ENCODE data around the gene ZNF513.

Gene ZNF513

GRCh38 chr2:27376866-27377617 is 3.5 kb downstream of the ZNF513 start:
- no peak overlapping the region for H3K4me3 Mint-ChIP-seq
- no peaks in the 10 kb centered on the region for H3K27me3 Mint-ChIP-seq (ENCODE audit: low read depth)
- no peak overlapping the region for H3K27ac Mint-ChIP-seq
- no peaks in the 10 kb centered on the region for H3K9me3 Mint-ChIP-seq
- DNase-seq (ENCODE audit: low spot score), result no peak
- H3K36me3 Mint-ChIP-seq (ENCODE audit: low read depth), result peaks cover 57% of the 10 kb centered on the region
- peaks cover 27% of the 10 kb centered on the region for H3K4me1 Mint-ChIP-seq (ENCODE audit: low read depth)

- Mint-ChIP-seq H3K27me3 (ENCODE audit: low read depth) (no peaks in the 10 kb centered on the region), H3K4me1 (ENCODE audit: low read depth) (peaks cover 31% of the 10 kb centered on the region), H3K4me3 (no peak overlapping the region), H3K27ac (no peak overlapping the region), H3K9me3 (no peaks in the 10 kb centered on the region), H3K36me3 (ENCODE audit: low read depth) (peaks cover 58% of the 10 kb centered on the region)
- no peak for DNase-seq (ENCODE audit: low spot score)
These were observed 4.2 kb downstream of the ZNF513 start for GRCh38 chr2:27376151-27376865.

GRCh38 chr2:27375513-27376099 is 4.9 kb downstream of the ZNF513 start:
- Mint-ChIP-seq H3K9me3 (no peaks in the 10 kb centered on the region), H3K4me3 (no peak overlapping the region), H3K27me3 (ENCODE audit: low read depth) (no peaks in the 10 kb centered on the region), H3K36me3 (ENCODE audit: low read depth) (peaks cover 56% of the 10 kb centered on the region), H3K27ac (no peak overlapping the region), H3K4me1 (ENCODE audit: low read depth) (peaks cover 27% of the 10 kb centered on the region)
- no peak for DNase-seq (ENCODE audit: low spot score)

GRCh38 chr2:27373567-27373966 is 7.0 kb downstream of the ZNF513 start:
- H3K27me3 Mint-ChIP-seq (ENCODE audit: low read depth), result no peaks in the 10 kb centered on the region

GRCh38 chr2:27372937-27373336 is 7.6 kb downstream of the ZNF513 start:
- H3K36me3 Mint-ChIP-seq (ENCODE audit: low read depth), result peaks cover 56% of the 10 kb centered on the region
- no peaks in the 10 kb centered on the region for H3K27me3 Mint-ChIP-seq (ENCODE audit: low read depth)
- peak overlapping the region; percentile 88 for H3K4me3 Mint-ChIP-seq
- peaks cover 26% of the 10 kb centered on the region for H3K4me1 Mint-ChIP-seq (ENCODE audit: low read depth)
- H3K27ac Mint-ChIP-seq, result peak overlapping the region; percentile 72
- no peaks in the 10 kb centered on the region for H3K9me3 Mint-ChIP-seq
- no peak for DNase-seq (ENCODE audit: low spot score)

More at GRCh38 chr2:27373567-27373966, 7.0 kb downstream of the ZNF513 start:
- no peak overlapping the region for H3K27ac Mint-ChIP-seq
- H3K4me3 Mint-ChIP-seq, result no peak overlapping the region
- H3K9me3 Mint-ChIP-seq, result no peaks in the 10 kb centered on the region
- no peak for DNase-seq (ENCODE audit: low spot score)
- H3K4me1 Mint-ChIP-seq (ENCODE audit: low read depth), result peaks cover 23% of the 10 kb centered on the region
- peaks cover 52% of the 10 kb centered on the region for H3K36me3 Mint-ChIP-seq (ENCODE audit: low read depth)

- peak; percentile 44 for DNase-seq (ENCODE audit: low spot score)
- Mint-ChIP-seq H3K36me3 (ENCODE audit: low read depth) (peaks cover 61% of the 10 kb centered on the region), H3K27me3 (ENCODE audit: low read depth) (no peaks in the 10 kb centered on the region), H3K27ac (peak overlapping the region; percentile 93), H3K4me3 (peak overlapping the region; percentile 88), H3K4me1 (ENCODE audit: low read depth) (peaks cover 24% of the 10 kb centered on the region), H3K9me3 (no peaks in the 10 kb centered on the region)
These were observed 9.5 kb downstream of the ZNF513 start for GRCh38 chr2:27370816-27371620.

GRCh38 chr2:27370026-27370815 is 10.3 kb downstream of the ZNF513 start, which contains the start of the genes EIF2B4 and SNX17:
TSS of gene EIF2B4 (minus strand) at chr2:27370338. CDS start at chr2:27370314, 24 bp downstream.
TSS of gene SNX17 (plus strand) at chr2:27370616. CDS start at chr2:27370744, 128 bp downstream.
- Mint-ChIP-seq H3K9me3 (no peaks in the 10 kb centered on the region), H3K27ac (peak within 1 kb of the TSS; percentile 93), H3K27me3 (ENCODE audit: low read depth) (no peaks in the 10 kb centered on the region), H3K4me3 (peak within 1 kb of the TSS; percentile 88), H3K36me3 (ENCODE audit: low read depth) (peaks cover 55% of the 10 kb centered on the region), H3K4me1 (ENCODE audit: low read depth) (peaks cover 24% of the 10 kb centered on the region)
- DNase-seq (ENCODE audit: low spot score), result peak; percentile 100

- peaks cover 24% of the 10 kb centered on the region for H3K4me1 Mint-ChIP-seq (ENCODE audit: low read depth)
- no peak for DNase-seq (ENCODE audit: low spot score)
- no peaks in the 10 kb centered on the region for H3K27me3 Mint-ChIP-seq (ENCODE audit: low read depth)
- H3K27ac Mint-ChIP-seq, result peak overlapping the region; percentile 92
- H3K4me3 Mint-ChIP-seq, result peak overlapping the region; percentile 88
- peaks cover 54% of the 10 kb centered on the region for H3K36me3 Mint-ChIP-seq (ENCODE audit: low read depth)
- H3K9me3 Mint-ChIP-seq, result no peaks in the 10 kb centered on the region
These were observed 11.0 kb downstream of the ZNF513 start for GRCh38 chr2:27369471-27370025.

GRCh38 chr2:27363933-27364332 is 16.6 kb downstream of the ZNF513 start:
- Mint-ChIP-seq H3K4me1 (ENCODE audit: low read depth) (peaks cover 9% of the 10 kb centered on the region), H3K9me3 (no peaks in the 10 kb centered on the region), H3K36me3 (ENCODE audit: low read depth) (peaks cover 37% of the 10 kb centered on the region), H3K27ac (no peak overlapping the region), H3K27me3 (ENCODE audit: low read depth) (no peaks in the 10 kb centered on the region), H3K4me3 (no peak overlapping the region)
- DNase-seq (ENCODE audit: low spot score), result no peak

GRCh38 chr2:27362678-27363420 is 17.7 kb downstream of the ZNF513 start:
- no peaks in the 10 kb centered on the region for H3K9me3 Mint-ChIP-seq
- H3K27me3 Mint-ChIP-seq (ENCODE audit: low read depth), result no peaks in the 10 kb centered on the region
- no peak overlapping the region for H3K27ac Mint-ChIP-seq
- no peak for DNase-seq (ENCODE audit: low spot score)
- peaks cover 13% of the 10 kb centered on the region for H3K4me1 Mint-ChIP-seq (ENCODE audit: low read depth)
- no peak overlapping the region for H3K4me3 Mint-ChIP-seq
- H3K36me3 Mint-ChIP-seq (ENCODE audit: low read depth), result peaks cover 32% of the 10 kb centered on the region

GRCh38 chr2:27356382-27357181 is 24.0 kb downstream of the ZNF513 start, which contains the start of gene GTF3C2:
TSS of gene GTF3C2 (minus strand) at chr2:27356764. CDS start at chr2:27343554, 13,210 bp downstream.
- peak; percentile 94 for DNase-seq (ENCODE audit: low spot score)
- H3K27me3 Mint-ChIP-seq (ENCODE audit: low read depth), result no peaks in the 10 kb centered on the region
- no peaks in the 10 kb centered on the region for H3K9me3 Mint-ChIP-seq
- H3K4me1 Mint-ChIP-seq (ENCODE audit: low read depth), result peaks cover 37% of the 10 kb centered on the region
- peaks cover 14% of the 10 kb centered on the region for H3K36me3 Mint-ChIP-seq (ENCODE audit: low read depth)
- H3K4me3 Mint-ChIP-seq, result peak within 1 kb of the TSS; percentile 99
- peak within 1 kb of the TSS; percentile 98 for H3K27ac Mint-ChIP-seq

All from T-helper 2 cell treated with Interferon-gamma antibody and Interleukin-4, amounts not matched to agents 5 μg/mL and 100 μg/mL, for 36 hours (primary cell).